ENCODE data around the gene REM2.

- no peak for TF ChIP-seq CTCF (IDR thresholded peaks at IDR 0.05)
- TF ChIP-seq REST (IDR thresholded peaks at IDR 0.05; ENCODE audit: insufficient read depth in 1 of 2, low read depth in 2 of 2, low read length in 1 of 2): no peak
- TF ChIP-seq POLR2AphosphoS5 (IDR thresholded peaks at IDR 0.05; ENCODE audit: low read depth, low read length): no peak
- TF ChIP-seq SIN3A (IDR thresholded peaks at IDR 0.05; ENCODE audit: borderline replicate concordance, insufficient read depth, low read depth, low read length): no peak
- TF ChIP-seq TCF7L2 (IDR thresholded peaks at IDR 0.05; ENCODE audit: low read depth, low read length): no peak
These were observed 37.0 kb upstream of the REM2 start for GRCh38 chr14:22845821-22846625.
